Keratinocyte (primary cell): ENCODE results near the gene ADGRV1. TPM values are rescaled to one million over a fixed set of nuclear protein-coding genes. Genes with fewer than 3 reads are reported as not detected.

ENCODE experiments used
- DNase-seq: peaks from one replicate; pipeline ENCODE4 v3.0.0-alpha.2; 2011; ENCODE audit warnings: low read depth, missing footprints, low spot score
- FAIRE-seq: peaks from 2 replicates; lab custom pipeline; 2011; peaks lifted over from hg19 to GRCh38; lab: Jason Lieb, UNC
- H2AFZ ChIP-seq: 2 replicates; pipeline ENCODE4 v1.6.0; 2012; ENCODE audit warnings: low read length, control low read depth, inconsistent platforms; ENCODE audit not compliant: control insufficient read depth
- H3K27ac ChIP-seq: 2 replicates; pipeline ENCODE4 v1.5.1; 2011; ENCODE audit warnings: low read length; ENCODE audit not compliant: control insufficient read depth, insufficient read depth
- H3K27me3 ChIP-seq: 3 replicates; pipeline ENCODE4 v1.6.0; 2011; ENCODE audit warnings: low read length; ENCODE audit not compliant: control insufficient read depth, insufficient read depth; ENCODE audit errors: extremely low read depth
- H3K36me3 ChIP-seq, 2 experiments: 2 replicates in 1 of 2; 3 replicates in 1 of 2; pipeline ENCODE4 v1.5.1; 2011; ENCODE audit warnings: low read length in 2 of 2, mild to moderate bottlenecking in 1 of 2; ENCODE audit not compliant: control insufficient read depth in 2 of 2, insufficient read depth in 2 of 2; ENCODE audit errors: extremely low read depth in 1 of 2
- H3K4me1 ChIP-seq: 3 replicates; pipeline ENCODE4 v1.5.1; 2011; ENCODE audit warnings: low read length; ENCODE audit not compliant: control insufficient read depth, insufficient read depth; ENCODE audit errors: extremely low read depth
- H3K4me2 ChIP-seq: 3 replicates; pipeline ENCODE4 v1.6.0; 2011; ENCODE audit warnings: low read depth, low read length; ENCODE audit not compliant: control insufficient read depth, insufficient read depth; ENCODE audit errors: extremely low read depth
- H3K4me3 ChIP-seq, 3 experiments: fragments of 200-600 bp in 1 of 3; sonication (generic) in 1 of 3; 2 replicates in 2 of 3; 3 replicates in 1 of 3; pipeline ENCODE4 v1.5.1; 2011 to 2016; ENCODE audit warnings: low read length in 3 of 3, mild to moderate bottlenecking in 3 of 3, control low read depth in 2 of 3, inconsistent platforms in 1 of 3, low read depth in 1 of 3, mixed read lengths in 1 of 3, mixed run types in 1 of 3, moderate library complexity in 1 of 3; ENCODE audit not compliant: control insufficient read depth in 2 of 3, insufficient read depth in 2 of 3; ENCODE audit errors: extremely low read depth in 1 of 3
- H3K79me2 ChIP-seq: 2 replicates; pipeline ENCODE4 v1.6.0; 2012; ENCODE audit warnings: low read length; ENCODE audit not compliant: control insufficient read depth, insufficient read depth
- H3K9ac ChIP-seq: 3 replicates; pipeline ENCODE4 v1.6.0; 2011; ENCODE audit warnings: low read length; ENCODE audit not compliant: control insufficient read depth, insufficient read depth; ENCODE audit errors: extremely low read depth
- H3K9me1 ChIP-seq: 3 replicates; pipeline ENCODE4 v1.6.0; 2011; ENCODE audit warnings: low read length; ENCODE audit not compliant: control insufficient read depth, insufficient read depth; ENCODE audit errors: extremely low read depth
- H3K9me3 ChIP-seq: 2 replicates; pipeline ENCODE4 v1.5.1; 2012; ENCODE audit warnings: low read depth, low read length; ENCODE audit not compliant: control insufficient read depth
- H4K20me1 ChIP-seq: 3 replicates; pipeline ENCODE4 v1.6.0; 2011; ENCODE audit warnings: low read length; ENCODE audit not compliant: control insufficient read depth, insufficient read depth; ENCODE audit errors: extremely low read depth
- EZH2 ChIP-seq: IDR thresholded peaks from one replicate; pipeline ENCODE4 v1.6.1; 2012; ENCODE audit warnings: inconsistent platforms, mild to moderate bottlenecking, low read length, moderate library complexity
- dilution Hi-C: fragments of 300-500 bp; cut with MboI; formaldehyde crosslinking; loops from one replicate; pipeline ENCODE4 v1.7.0; 2020; ENCODE audit warnings: low sequenced_read_pairs; ENCODE audit not compliant: extremely low pct_ligation_motif_present
- polyA plus RNA-seq, 5 experiments: library from polyadenylated mRNA; depleted of rRNA in 3 of 5; stranded (reverse) in 3 of 5; stranded (forward) in 1 of 5; unstranded in 1 of 5; fragments of >200 nt; gene quantifications; 1 replicate in 1 of 5; 2 replicates in 3 of 5; 3 replicates in 1 of 5; pipeline versions ENCODE4 v1.2.1 to v1.2.3, GENCODE V29; 2011 to 2012; ENCODE audit warnings: missing spikeins in 2 of 5, low read depth in 1 of 5, low replicate concordance in 1 of 5
- TF ChIP-seq, protein P1 (sequence below), 3 experiments: IDR thresholded peaks in 1 of 3; conservative IDR thresholded peaks in 1 of 3; optimal IDR thresholded peaks in 1 of 3; 2 replicates in 2 of 3; 3 replicates in 1 of 3; pipeline versions ENCODE3 to v1.5.1; 2011; ENCODE audit warnings: low read length in 3 of 3, mild to moderate bottlenecking in 3 of 3, moderate library complexity in 2 of 3, control low read depth in 1 of 3, inconsistent platforms in 1 of 3; ENCODE audit not compliant: insufficient read depth in 2 of 3; ENCODE audit errors: extremely low read depth in 1 of 3

The ADGRV1 gene
- polyA plus RNA-seq, 1 donor (not counting 4 experiments of a cell fraction or from before 2014, with no cell fraction given): 0.05 TPM

GRCh38 chr5:90565491-90565890, 6.9 kb downstream of the ADGRV1 start:
- Histone ChIP-seq H3K9me1 (no peaks in the 10 kb centered on the region), H3K27ac (no peak overlapping the region), H3K4me2 (no peak overlapping the region), H2AFZ (no peak overlapping the region), H3K4me1 (no peaks in the 10 kb centered on the region), H3K27me3 (peaks cover 4% of the 10 kb centered on the region), H3K79me2 (no peaks in the 10 kb centered on the region), H3K4me3 (no peak overlapping the region), H4K20me1 (no peaks in the 10 kb centered on the region), H3K9ac (no peak overlapping the region), H3K9me3 (no peaks in the 10 kb centered on the region), H3K36me3 (no peaks in the 10 kb centered on the region)
- TF ChIP-seq, protein P1, sequence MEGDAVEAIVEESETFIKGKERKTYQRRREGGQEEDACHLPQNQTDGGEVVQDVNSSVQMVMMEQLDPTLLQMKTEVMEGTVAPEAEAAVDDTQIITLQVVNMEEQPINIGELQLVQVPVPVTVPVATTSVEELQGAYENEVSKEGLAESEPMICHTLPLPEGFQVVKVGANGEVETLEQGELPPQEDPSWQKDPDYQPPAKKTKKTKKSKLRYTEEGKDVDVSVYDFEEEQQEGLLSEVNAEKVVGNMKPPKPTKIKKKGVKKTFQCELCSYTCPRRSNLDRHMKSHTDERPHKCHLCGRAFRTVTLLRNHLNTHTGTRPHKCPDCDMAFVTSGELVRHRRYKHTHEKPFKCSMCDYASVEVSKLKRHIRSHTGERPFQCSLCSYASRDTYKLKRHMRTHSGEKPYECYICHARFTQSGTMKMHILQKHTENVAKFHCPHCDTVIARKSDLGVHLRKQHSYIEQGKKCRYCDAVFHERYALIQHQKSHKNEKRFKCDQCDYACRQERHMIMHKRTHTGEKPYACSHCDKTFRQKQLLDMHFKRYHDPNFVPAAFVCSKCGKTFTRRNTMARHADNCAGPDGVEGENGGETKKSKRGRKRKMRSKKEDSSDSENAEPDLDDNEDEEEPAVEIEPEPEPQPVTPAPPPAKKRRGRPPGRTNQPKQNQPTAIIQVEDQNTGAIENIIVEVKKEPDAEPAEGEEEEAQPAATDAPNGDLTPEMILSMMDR (optimal IDR thresholded peaks at IDR 0.05 in 1 of 3, IDR thresholded peaks at IDR 0.05 in 1 of 3, conservative IDR thresholded peaks at IDR 0.05 in 1 of 3; ENCODE audit: extremely low read depth in 1 of 3, insufficient read depth in 2 of 3, low read length in 3 of 3): no peak
- TF ChIP-seq EZH2: no peak
- FAIRE-seq (no peak), DNase-seq (no peak)
- dilution Hi-C loops: no loop called here

GRCh38 chr5:90569084-90569483, 10.5 kb downstream of the ADGRV1 start:
- H3K4me1 ChIP-seq: no peaks in the 10 kb centered on the region
- no peak overlapping the region for H3K4me3 ChIP-seq
- no peak overlapping the region for H3K27ac ChIP-seq
- H3K9ac ChIP-seq: no peak overlapping the region
- H3K9me3 ChIP-seq: no peaks in the 10 kb centered on the region
- no peak for DNase-seq
- no peak overlapping the region for H3K4me2 ChIP-seq
- no peaks in the 10 kb centered on the region for H4K20me1 ChIP-seq
- H3K79me2 ChIP-seq: no peaks in the 10 kb centered on the region
- FAIRE-seq: no peak
- H3K36me3 ChIP-seq: no peaks in the 10 kb centered on the region
- no peaks in the 10 kb centered on the region for H3K27me3 ChIP-seq
- H3K9me1 ChIP-seq: no peaks in the 10 kb centered on the region
- dilution Hi-C loops: no loop called here
- TF ChIP-seq EZH2: no peak
- TF ChIP-seq, protein P1 (optimal IDR thresholded peaks at IDR 0.05 in 1 of 3, IDR thresholded peaks at IDR 0.05 in 1 of 3, conservative IDR thresholded peaks at IDR 0.05 in 1 of 3; ENCODE audit: extremely low read depth in 1 of 3, insufficient read depth in 2 of 3, low read length in 3 of 3): no peak
- H2AFZ ChIP-seq: no peak overlapping the region
